Raji (cell line): ENCODE results near the gene ZNF566.
A peak's percentile ranks its signal among the peaks of the same experiment; 100 is the strongest.

Source experiments
- POLR2A ChIP-seq: IDR thresholded peaks from 2 replicates; pipeline ENCODE4 v1.6.1; 2011; ENCODE audit warnings: low read depth, low read length, control low read depth; ENCODE audit not compliant: insufficient read depth

ZNF566 gene

GRCh38 chr19:36482876-36483275 is 6.5 kb downstream of the ZNF566 start:
- no peak for TF ChIP-seq POLR2A

GRCh38 chr19:36460046-36460445 is 29.3 kb downstream of the ZNF566 start:
- TF ChIP-seq POLR2A: no peak

GRCh38 chr19:36456831-36457230 is 32.5 kb downstream of the ZNF566 start:
- no peak for TF ChIP-seq POLR2A

- no peak for TF ChIP-seq POLR2A
Observed at GRCh38 chr19:36449059-36449670, 40.2 kb downstream of the ZNF566 start.

GRCh38 chr19:36441339-36441738 is 48.0 kb downstream of the ZNF566 start:
- no peak for TF ChIP-seq POLR2A

- TF ChIP-seq POLR2A: no peak
Observed at GRCh38 chr19:36436531-36436930, 52.8 kb downstream of the ZNF566 start.

- no peak for TF ChIP-seq POLR2A
Observed at GRCh38 chr19:36423925-36424324, 65.4 kb downstream of the ZNF566 start.

- TF ChIP-seq POLR2A: no peak
Observed at GRCh38 chr19:36421749-36422481, 67.4 kb downstream of the ZNF566 start.

- no peak for TF ChIP-seq POLR2A
Observed at GRCh38 chr19:36420961-36421748, 68.2 kb downstream of the ZNF566 start.

GRCh38 chr19:36418287-36419001 is 70.9 kb downstream of the ZNF566 start, which contains the start of gene ZFP82:
ZFP82 (minus strand) TSS chr19:36418644; CDS start chr19:36409789, 8,855 bp downstream.
- peak; percentile 45; the same call in 1 of the 2 replicates for TF ChIP-seq POLR2A

GRCh38 chr19:36417752-36418286 is 71.5 kb downstream of the ZNF566 start:
- no peak for TF ChIP-seq POLR2A

- TF ChIP-seq POLR2A: no peak
Observed at GRCh38 chr19:36409841-36410240, 79.5 kb downstream of the ZNF566 start.

GRCh38 chr19:36408101-36408500 is 81.3 kb downstream of the ZNF566 start:
- TF ChIP-seq POLR2A: no peak

GRCh38 chr19:36404498-36404897 is 84.9 kb downstream of the ZNF566 start:
- TF ChIP-seq POLR2A: no peak

- no peak for TF ChIP-seq POLR2A
Observed at GRCh38 chr19:36401475-36401874, 87.9 kb downstream of the ZNF566 start.

GRCh38 chr19:36398571-36398970 is 90.8 kb downstream of the ZNF566 start:
- no peak for TF ChIP-seq POLR2A
